GM19099 (cell line): ENCODE data around the gene CDK14.

Experiments
- POLR2A ChIP-seq: IDR thresholded peaks from 3 replicates; pipeline ENCODE4 v1.6.1; 2011; ENCODE audit warnings: low read depth; ENCODE audit not compliant: insufficient read length; ENCODE audit errors: extremely low read depth

CDK14 gene

GRCh38 chr7:90931986-90932916 is 336.1 kb downstream of the CDK14 start:
- no peak for TF ChIP-seq POLR2A

GRCh38 chr7:90933041-90933440 is 336.9 kb downstream of the CDK14 start:
- no peak for TF ChIP-seq POLR2A

DNA sequence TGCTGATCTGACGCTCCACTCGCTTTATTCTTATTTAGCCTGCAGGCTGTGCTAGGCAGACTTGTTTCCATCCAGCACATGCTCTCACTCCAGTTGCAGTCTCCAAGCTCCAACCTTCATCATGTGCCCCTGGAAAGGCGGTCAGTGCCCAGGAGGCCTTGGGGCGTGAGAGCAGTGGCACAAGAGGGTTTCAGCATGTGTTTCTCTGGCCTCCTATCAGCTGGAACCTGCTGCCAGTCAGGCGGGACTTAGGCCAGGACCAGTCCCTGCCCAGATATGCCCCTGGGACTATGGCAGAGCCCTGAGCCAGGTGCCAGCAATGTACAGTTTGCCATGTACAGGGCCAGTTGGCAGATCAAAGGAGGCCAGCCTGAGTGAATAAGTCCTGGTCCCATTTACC is 337.9 kb downstream of the CDK14 start:
- no peak for TF ChIP-seq POLR2A

- TF ChIP-seq POLR2A: no peak
These were observed 342.2 kb downstream of the CDK14 start for GRCh38 chr7:90938371-90938770.

GRCh38 chr7:90939666-90940065 is 343.5 kb downstream of the CDK14 start:
- TF ChIP-seq POLR2A: no peak

DNA sequence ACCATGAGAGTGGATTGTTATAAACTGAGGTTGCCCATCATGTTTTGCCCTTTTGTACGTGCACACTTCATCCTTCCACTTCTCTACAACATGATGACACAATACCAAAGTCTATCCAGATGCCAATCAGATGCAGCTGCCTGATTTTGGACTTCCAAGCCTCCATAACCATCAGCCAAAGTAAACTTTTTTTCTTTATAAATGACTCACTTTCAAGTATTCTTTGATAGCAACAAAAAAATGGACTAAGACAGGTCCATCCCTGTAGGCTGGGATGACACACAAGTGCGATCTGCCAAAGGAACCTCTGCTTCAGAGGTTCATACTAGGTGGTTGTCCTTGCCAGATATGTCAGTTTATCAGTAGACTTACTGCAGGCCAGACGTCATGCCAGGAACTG is 347.9 kb downstream of the CDK14 start:
- no peak for TF ChIP-seq POLR2A

DNA sequence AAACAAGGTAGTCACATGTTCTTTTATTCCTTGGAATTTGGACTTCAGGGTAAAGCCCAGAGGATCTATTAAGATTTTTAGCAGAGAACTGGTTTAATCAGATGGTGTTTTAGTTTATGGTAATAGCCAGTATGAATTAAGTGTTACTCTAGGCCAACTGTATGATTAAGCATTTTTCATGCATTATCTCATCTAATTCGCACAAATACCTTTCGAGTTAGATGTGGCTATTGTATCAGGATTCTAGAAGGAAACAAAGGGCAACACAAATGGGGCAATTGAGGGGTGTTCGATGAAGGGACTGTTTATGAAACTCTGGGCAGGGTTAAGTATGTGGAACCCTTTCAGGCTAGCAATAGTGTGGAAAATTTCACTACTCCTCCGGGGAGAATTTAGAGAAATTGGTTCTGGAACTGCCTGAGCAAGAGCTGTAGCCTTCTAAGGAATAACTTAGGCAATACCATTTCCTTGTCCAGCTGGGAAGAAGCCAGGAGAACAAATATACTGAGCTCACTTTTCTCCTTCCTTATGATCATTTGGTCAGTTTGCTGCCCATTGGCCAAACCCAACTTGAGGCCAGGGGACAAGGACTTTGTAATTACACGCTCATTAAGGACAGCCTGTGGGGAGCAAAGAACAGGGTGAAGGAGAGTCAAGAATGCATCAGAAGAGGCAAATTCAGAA is 349.1 kb downstream of the CDK14 start:
- TF ChIP-seq POLR2A: no peak

DNA sequence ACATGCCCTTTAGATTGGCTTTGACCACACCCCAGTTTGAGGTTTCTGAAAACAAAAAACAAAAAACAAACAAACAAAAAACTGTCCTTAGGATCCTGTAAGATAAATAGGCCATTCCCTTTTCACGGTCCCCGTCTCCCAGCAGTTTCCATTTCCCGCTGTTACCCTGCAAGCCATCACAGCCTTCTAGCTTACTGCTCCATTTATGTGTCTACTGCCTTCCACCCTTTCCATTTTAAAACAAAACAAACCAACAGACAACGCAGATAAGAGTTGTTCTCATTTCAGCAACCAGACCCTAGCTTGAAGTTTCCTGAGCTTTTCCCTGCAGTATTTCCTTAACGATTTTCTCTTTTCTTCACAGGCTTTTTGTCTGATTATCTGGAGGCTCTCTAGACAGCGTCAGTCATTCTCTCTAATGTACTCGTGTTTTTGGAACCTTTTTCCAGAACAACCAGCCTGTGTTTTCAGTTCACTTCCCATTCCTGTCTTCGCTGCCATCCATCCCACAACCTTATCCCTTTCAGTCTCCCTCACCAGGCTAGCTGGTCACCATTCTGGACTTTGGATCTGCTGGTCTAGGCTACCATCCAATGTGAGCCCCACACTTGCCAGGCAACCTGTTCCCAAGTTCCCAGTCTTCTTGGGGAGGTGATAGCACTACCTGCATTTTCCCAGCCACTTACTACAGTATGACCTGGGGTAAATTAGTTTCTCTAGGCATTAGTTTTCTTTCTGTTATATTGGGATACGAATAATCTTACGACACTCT is 350.8 kb downstream of the CDK14 start:
- no peak for TF ChIP-seq POLR2A

GRCh38 chr7:90948085-90948484 is 352.0 kb downstream of the CDK14 start:
- no peak for TF ChIP-seq POLR2A

GRCh38 chr7:90951229-90951628 is 355.1 kb downstream of the CDK14 start:
- TF ChIP-seq POLR2A: no peak

- TF ChIP-seq POLR2A: no peak
These were observed 356.1 kb downstream of the CDK14 start for GRCh38 chr7:90951986-90952954.

- no peak for TF ChIP-seq POLR2A
These were observed 359.6 kb downstream of the CDK14 start for GRCh38 chr7:90955641-90956207.

GRCh38 chr7:90957883-90958282 is 361.8 kb downstream of the CDK14 start:
- TF ChIP-seq POLR2A: no peak

DNA sequence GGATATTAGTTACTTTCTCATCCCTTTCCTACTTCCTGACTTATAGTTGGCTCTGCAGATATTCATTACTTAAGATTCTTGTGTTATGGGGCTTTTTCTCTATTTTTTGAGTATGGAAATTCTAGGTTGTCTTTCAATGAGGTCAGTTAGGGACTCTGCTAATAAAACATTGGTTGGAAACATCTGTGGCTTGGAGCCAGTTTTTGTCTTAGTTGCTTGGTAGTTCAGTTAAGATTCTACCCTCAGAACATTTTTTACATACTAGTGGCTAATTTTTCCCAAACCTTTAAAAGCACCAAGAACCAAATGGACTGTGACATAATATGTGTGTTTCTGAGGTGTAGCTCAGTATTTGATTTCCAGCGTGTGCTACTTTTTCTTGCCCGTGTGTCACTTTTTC is 362.5 kb downstream of the CDK14 start:
- TF ChIP-seq POLR2A: no peak
